GM15510 (cell line): ENCODE measurements around the gene ANXA6.

Source experiments
- POLR2A ChIP-seq: IDR thresholded peaks from 3 replicates; pipeline ENCODE4 v1.6.1; 2011; ENCODE audit warnings: borderline replicate concordance; ENCODE audit not compliant: insufficient read length; ENCODE audit errors: extremely low read depth

ANXA6 gene

GRCh38 chr5:151157426-151158286 lies at the start of gene ANXA6:
ANXA6 (minus strand) TSS chr5:151157779; CDS start chr5:151147901, 9,878 bp downstream.
- peak; percentile 80 for TF ChIP-seq POLR2A

GRCh38 chr5:151205411-151205810 lies 47.8 kb upstream of the ANXA6 start:
- TF ChIP-seq POLR2A, result no peak

GRCh38 chr5:151204051-151204450 lies 46.5 kb upstream of the ANXA6 start:
- TF ChIP-seq POLR2A, result no peak

DNA sequence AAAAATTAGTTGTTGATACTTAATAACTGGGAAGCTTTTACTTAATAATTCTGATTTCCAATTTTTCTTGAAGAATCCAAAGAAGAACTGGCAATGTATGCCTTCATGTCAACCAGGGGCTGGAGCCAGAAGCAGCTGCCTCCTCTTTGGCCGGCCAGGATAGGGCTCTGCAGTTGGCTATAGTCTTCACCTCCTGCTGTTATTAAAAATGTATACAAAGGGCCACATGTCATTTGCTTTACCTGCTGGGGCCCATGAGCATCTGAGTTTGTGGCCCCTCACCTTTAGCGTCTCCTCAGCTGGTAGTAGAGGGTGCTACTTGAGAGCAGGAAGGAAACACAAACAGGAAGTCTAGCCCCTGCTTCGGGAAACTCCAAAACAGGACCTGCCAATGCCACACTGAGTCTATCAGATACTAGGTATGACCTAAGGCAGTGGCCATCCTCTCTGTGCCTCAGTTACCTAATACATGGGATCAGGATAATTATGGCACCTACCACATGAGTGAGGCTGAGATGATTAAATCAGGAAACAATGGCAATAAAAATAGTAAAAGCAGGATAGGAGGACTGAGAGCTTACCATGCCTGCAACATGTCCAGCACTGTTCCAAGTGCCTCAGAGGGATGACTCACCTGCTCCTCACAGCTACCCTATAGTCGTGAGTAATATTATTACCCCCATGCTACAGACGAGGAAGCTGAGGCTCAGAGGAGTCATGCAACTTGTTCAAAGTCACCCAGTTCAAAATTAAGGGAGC lies 45.0 kb upstream of the ANXA6 start:
- TF ChIP-seq POLR2A, result no peak

DNA sequence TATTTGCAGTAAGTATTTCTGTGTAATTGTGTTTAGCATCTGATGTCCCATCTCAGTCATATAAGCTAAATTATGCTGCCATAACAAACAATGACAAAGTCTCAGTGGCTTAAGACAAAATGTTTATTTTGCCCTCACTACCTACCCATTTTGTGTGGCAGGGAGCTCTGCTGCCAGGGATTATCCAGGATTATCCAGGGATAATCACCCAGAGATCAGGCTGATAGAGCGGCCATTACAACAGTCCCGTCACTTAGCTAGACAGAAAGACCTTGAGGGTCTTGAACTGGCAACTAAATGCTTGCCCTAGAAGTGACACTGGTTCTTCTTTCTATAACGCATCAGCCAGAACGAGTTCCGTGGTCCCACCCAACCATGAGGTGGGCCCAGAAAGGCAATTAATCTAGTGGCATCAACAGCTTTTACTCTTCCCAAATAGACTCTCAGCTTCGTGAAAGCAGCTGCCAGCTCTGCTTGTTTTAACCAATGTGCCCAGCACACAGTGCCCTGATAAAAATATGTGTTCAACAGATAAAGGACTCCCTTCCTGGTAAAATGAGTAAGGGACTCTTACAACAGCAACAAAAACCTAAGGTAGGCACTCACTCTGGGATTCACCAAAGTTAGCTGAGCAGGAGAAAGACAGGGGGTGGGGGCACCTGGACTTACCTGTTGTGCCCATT lies 43.5 kb upstream of the ANXA6 start:
- TF ChIP-seq POLR2A, result no peak

DNA sequence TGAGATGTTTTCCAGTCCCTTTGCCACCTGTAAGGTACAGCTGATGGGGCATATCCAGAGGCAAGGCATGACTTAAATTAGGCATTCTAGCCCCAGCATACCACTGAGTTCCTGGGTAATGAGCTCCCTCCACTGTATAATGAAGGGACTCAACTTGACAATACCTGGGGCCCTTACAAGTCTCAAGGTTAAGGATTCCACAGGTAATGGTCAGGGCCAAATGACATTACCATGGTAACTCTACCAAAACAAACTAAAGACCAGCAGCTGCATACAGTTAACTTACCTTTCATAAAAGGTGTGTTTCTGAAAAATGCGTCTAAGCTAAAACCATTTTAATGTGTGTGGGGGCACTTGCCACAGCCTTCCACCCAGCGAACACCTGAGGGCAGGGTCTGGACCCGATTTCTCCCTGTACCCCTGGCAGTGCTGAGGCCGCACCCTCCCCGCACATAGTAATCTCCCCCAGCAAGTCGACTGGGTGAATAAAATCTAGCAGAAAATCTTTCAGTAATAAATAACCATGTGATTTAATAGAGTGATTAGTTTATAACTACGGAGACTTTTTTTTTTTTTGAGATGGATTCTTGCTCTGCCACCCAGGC lies 42.1 kb upstream of the ANXA6 start:
- TF ChIP-seq POLR2A, result no peak

DNA sequence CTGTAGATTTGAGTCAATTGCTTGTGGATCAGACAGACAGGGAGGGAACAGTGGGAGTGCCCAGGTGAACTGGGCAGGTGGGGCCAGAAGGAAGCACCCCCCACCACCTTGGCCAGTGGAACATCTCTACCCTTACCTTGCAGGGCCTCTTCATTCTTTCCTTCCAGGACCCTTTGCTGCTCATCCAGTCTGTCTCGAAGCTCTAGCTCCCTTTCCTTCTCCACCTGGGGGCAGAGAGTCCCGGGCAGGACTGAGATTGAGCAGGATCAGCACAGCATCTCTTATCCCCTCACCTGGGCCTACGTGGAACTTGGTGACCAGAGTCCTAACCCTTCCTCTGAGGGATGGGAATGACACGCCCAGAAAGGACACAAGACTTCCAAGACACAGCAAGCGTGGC lies 41.3 kb upstream of the ANXA6 start:
- TF ChIP-seq POLR2A, result no peak

DNA sequence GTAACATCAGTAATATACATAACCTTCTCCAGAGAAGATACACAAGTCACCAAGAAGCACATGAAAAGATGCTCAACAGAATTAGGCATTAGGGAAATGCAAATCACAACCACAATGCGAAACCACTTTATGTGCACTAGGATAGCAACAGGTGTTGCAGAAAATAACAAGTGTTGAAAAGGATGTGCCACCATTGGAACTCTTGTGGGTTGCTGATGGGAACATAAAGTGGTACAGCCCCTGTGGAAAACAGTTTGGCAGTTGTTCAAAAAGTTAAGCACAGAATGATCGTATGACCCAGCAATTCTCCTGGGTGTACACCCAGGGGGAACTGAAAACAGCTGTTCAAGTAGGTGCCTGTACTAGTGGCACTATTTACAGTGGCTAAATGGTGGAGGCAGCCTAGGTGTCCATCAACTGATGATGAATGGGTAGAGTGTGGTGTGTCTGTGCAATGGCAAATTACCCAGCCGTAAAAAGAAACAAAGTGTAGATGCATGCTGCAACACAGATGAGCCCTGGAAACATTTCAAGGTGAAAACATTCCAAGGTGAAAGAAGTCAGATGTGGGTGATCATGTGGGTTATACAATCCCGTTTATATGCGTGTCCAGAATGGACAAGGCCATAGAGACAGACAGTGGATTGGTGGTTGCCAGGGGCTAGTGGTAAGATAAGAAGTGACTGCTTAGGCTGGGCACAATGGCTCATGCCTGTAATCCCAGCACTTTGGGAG lies 39.1 kb upstream of the ANXA6 start:
- TF ChIP-seq POLR2A, result no peak

DNA sequence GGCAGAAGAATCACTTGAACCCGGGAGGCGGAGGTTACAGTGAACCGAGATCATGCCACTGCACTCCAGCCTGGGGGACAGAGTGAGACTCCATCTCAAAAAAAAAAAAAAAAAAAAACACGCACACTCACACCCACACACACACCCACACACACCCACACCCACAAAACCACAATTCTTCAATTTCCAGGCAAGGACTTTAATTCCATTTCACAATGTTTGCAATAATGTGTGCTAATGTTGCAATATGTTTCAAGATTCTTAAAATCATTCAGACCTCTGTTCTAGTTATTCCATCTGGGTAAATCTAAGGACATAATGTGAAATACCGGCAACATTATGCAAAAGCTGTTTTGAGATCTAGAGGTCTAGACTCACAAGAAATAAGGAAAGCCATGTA lies 38.0 kb upstream of the ANXA6 start:
- TF ChIP-seq POLR2A, result no peak

DNA sequence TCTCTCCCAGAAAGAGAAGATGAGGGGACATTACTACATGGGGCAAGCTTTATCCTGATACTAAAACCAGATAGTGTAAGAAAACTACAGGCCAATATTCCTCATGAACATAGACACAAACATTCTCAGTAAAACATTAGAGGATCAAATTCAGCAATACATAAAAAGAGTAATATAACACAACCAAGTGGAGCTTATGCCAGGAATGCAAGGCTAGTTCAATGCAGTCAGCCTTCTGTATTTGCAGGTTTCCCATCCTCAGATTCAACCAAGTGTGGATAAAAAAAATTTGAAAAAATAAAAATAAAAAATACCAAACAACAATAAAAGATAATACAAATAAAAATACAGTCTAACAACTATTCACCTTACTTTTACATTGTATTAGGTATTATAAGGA lies 35.0 kb upstream of the ANXA6 start:
- TF ChIP-seq POLR2A, result no peak

DNA sequence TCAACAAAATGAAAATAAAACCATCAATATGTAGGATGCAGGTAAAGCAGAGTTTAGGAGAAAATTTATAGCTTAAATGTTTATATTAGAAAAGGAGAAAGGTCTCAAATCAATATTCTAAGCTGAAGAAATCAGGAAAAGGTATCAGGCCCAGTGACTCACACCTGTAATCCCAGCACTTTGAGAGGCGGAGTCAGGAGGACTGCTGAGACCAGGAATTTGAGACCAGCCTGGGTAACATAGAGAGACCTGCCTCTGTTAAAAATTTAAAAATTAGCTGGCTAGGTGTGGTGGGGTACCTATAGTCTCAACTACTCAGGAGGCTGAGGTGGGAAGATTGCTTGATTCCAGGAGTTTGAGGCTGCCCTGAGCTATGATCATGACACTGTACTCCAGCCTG lies 34.1 kb upstream of the ANXA6 start:
- TF ChIP-seq POLR2A, result no peak

DNA sequence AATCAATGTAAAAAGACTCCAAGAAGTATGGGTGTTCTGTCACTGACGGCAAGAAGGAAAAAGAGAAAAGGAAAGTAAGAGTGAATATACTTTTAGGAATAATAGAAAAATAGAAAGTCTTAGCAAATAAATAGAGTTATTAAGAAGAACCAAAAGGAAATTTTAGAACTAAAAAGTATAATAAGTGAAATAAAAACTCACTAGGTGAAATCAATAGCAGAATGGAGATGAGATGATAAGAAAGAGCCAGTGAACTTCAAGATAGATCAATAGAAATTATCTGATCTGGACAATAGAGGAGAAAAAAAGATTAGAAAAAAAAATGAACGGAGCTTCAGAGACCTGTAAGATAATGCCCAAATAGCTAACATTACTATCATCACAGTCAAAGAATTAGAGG lies 31.6 kb upstream of the ANXA6 start:
- no peak for TF ChIP-seq POLR2A

DNA sequence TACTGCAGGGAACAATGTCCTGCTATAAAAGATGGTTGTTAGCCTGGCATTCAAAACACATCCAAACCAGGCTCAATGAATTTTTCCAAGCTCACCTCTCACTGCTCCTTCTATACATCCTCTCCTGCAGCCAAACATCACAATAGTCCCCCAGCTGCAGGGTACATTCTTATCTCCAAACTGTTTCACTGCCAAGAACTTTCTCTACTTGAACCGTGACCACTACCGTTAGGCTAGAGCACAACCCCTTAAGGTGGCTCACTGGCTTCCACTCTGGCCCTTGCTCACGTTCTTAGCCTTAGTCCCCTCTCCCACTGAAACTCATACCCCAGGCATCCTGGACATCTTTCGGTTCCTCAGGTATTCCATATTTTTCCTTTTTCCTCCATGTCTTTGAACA lies 29.0 kb upstream of the ANXA6 start:
- TF ChIP-seq POLR2A, result no peak

- TF ChIP-seq POLR2A, result no peak
Observed at GRCh38 chr5:151186052-151186451, 28.5 kb upstream of the ANXA6 start.
